GM23338 (cell line): ENCODE measurements around the gene SLC52A1. TPM values are rescaled to one million over a fixed set of nuclear protein-coding genes. Genes with fewer than 3 reads are reported as not detected.

Experiments used
- ATAC-seq: fragments of 200-7000 bp; cut with Tn5 transposase; 3 replicates; pipeline ENCODE4 v1.9.1; 2020
- DNase-seq: peaks from one replicate; pipeline ENCODE4 v3.0.0-alpha.2; 2015; ENCODE audit warnings: low spot score
- H2AFZ ChIP-seq: fragments of 200-600 bp; sonication (generic); 2 replicates; pipeline ENCODE4 v1.8.0; 2016; ENCODE audit warnings: antibody characterized with exemption, mild to moderate bottlenecking, moderate library complexity
- H3F3A ChIP-seq: fragments of 200-600 bp; sonication (generic); replicated peaks from 2 replicates; pipeline ENCODE4 v1.8.0; 2017; ENCODE audit warnings: antibody characterized with exemption, mixed run types, low read depth
- H3K27ac ChIP-seq: fragments of 200-600 bp; sonication (generic); 2 replicates; pipeline ENCODE4 v1.6.1; 2016; ENCODE audit warnings: low read depth
- H3K27me3 ChIP-seq: fragments of 200-600 bp; sonication (generic); 2 replicates; pipeline ENCODE4 v1.8.0; 2016; ENCODE audit warnings: mild to moderate bottlenecking, mixed run types, moderate library complexity; ENCODE audit not compliant: insufficient read depth
- H3K36me3 ChIP-seq: fragments of 200-600 bp; sonication (generic); 2 replicates; pipeline ENCODE4 v1.8.0; 2016; ENCODE audit warnings: mild to moderate bottlenecking; ENCODE audit not compliant: insufficient read depth
- H3K4me1 ChIP-seq: fragments of 200-600 bp; sonication (generic); 2 replicates; pipeline ENCODE4 v1.8.0; 2016; ENCODE audit warnings: mild to moderate bottlenecking, moderate library complexity; ENCODE audit not compliant: insufficient read depth
- H3K4me2 ChIP-seq: fragments of 200-600 bp; sonication (generic); 2 replicates; pipeline ENCODE4 v1.7.1; 2017; ENCODE audit warnings: mixed run types
- H3K4me3 ChIP-seq: fragments of 200-600 bp; sonication (generic); 2 replicates; pipeline ENCODE4 v1.6.1; 2016; ENCODE audit warnings: mixed run types
- H3K79me2 ChIP-seq: fragments of 200-600 bp; sonication (generic); replicated peaks from 2 replicates; pipeline ENCODE4 v1.8.0; 2017; ENCODE audit warnings: mild to moderate bottlenecking; ENCODE audit not compliant: insufficient read depth
- H3K9me2 ChIP-seq: fragments of 200-600 bp; sonication (generic); 2 replicates; pipeline ENCODE4 v1.8.0; 2017; ENCODE audit not compliant: insufficient read depth
- H4K20me1 ChIP-seq: fragments of 200-600 bp; sonication (generic); replicated peaks from 2 replicates; pipeline ENCODE4 v1.8.0; 2017; ENCODE audit warnings: mild to moderate bottlenecking; ENCODE audit not compliant: insufficient read depth
- H3K27ac Mint-ChIP-seq: 2 replicates; pipeline ENCODE4 v1.8.0; 2020; ENCODE audit warnings: inconsistent platforms, mild to moderate bottlenecking, moderate library complexity, mixed read lengths
- H3K27me3 Mint-ChIP-seq: 3 replicates; pipeline ENCODE4 v1.8.0; 2022; ENCODE audit warnings: low read depth, mild to moderate bottlenecking, moderate library complexity, mixed read lengths, inconsistent platforms; ENCODE audit not compliant: insufficient read depth, poor library complexity
- H3K36me3 Mint-ChIP-seq: 3 replicates; pipeline ENCODE4 v1.8.0; 2021; ENCODE audit warnings: low read depth, mild to moderate bottlenecking, inconsistent platforms, moderate library complexity, mixed read lengths
- H3K4me1 Mint-ChIP-seq: 3 replicates; pipeline ENCODE4 v1.8.0; 2020; ENCODE audit warnings: mild to moderate bottlenecking, inconsistent platforms, mixed read lengths
- H3K4me3 Mint-ChIP-seq: 3 replicates; pipeline ENCODE4 v1.8.0; 2021; ENCODE audit warnings: moderate library complexity, mild to moderate bottlenecking, inconsistent platforms, mixed read lengths
- H3K9me3 Mint-ChIP-seq: 3 replicates; pipeline ENCODE4 v1.8.0; 2020; ENCODE audit warnings: moderate library complexity, mild to moderate bottlenecking, inconsistent platforms, mixed read lengths
- EZH2 ChIP-seq: fragments of 200-600 bp; sonication (generic); IDR thresholded peaks from one replicate; pipeline ENCODE4 v1.8.0; 2017; ENCODE audit warnings: antibody characterized with exemption, mild to moderate bottlenecking, low read depth; ENCODE audit not compliant: unreplicated experiment
- EZH2phosphoT487 ChIP-seq: fragments of 200-600 bp; sonication (generic); IDR thresholded peaks from one replicate; pipeline ENCODE4 v1.8.1; 2018; ENCODE audit warnings: antibody characterized with exemption; ENCODE audit not compliant: unreplicated experiment
- JUNB ChIP-seq: IDR thresholded peaks from one replicate; pipeline ENCODE4 v1.6.1; 2016; ENCODE audit warnings: antibody characterized with exemption; ENCODE audit not compliant: unreplicated experiment
- POLR2AphosphoS5 ChIP-seq: IDR thresholded peaks from 2 replicates; pipeline ENCODE4 v1.6.1; 2016; ENCODE audit warnings: antibody characterized with exemption, low read depth
- ZNF114 ChIP-seq: fragments of 250-450 bp; sonication (Bioruptor Pico); IDR thresholded peaks from 2 replicates; pipeline ENCODE4 v1.5.0; 2020; ENCODE audit warnings: mild to moderate bottlenecking, moderate library complexity
- polyA plus RNA-seq: library from polyadenylated mRNA; unstranded; fragments of >200 nt; fragmentation: Nextera tagmentation; extraction: Ambion mirVana; gene quantifications from 2 replicates; pipeline ENCODE4 v1.2.1, GENCODE V29; 2016
- total RNA-seq: library from RNA; depleted of rRNA; stranded (reverse); fragments of >200 nt; shearing (Covaris generic); gene quantifications from 2 replicates; pipeline ENCODE4 v1.2.3, GENCODE V29; 2014
- TF ChIP-seq, protein P1 (sequence below): fragments of 250-450 bp; sonication (Bioruptor Pico); IDR thresholded peaks from 2 replicates; pipeline ENCODE4 v1.5.0; 2020; ENCODE audit warnings: mild to moderate bottlenecking, moderate library complexity
- TF ChIP-seq, protein P2 (sequence below): IDR thresholded peaks from 2 replicates; pipeline ENCODE4 v1.6.1; 2016; ENCODE audit warnings: antibody characterized with exemption

Gene SLC52A1
- total and polyA plus RNA-seq, 2 experiments from 2014 or later, result 0.21 to 0.63 TPM

DNA sequence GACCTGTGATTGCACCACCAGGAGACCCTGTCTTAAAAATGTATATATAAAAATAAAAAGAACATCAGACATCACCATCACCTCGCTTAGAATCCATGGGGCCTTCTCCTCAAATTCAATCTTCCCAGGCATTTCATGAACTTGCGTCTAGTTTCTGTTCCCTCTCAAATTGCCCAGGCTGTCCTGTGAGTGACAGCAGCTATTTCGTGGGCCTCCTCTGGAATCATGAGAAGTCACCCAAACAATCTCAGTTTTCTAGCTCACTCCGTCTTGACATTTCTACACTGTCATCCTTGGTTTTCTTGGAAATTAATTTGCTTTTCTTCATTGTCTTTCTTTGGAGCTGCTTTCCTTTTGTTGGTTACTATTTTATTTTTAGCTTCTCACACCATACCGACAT is 7.3 kb downstream of the SLC52A1 start (continued):
- TF ChIP-seq, protein P1, sequence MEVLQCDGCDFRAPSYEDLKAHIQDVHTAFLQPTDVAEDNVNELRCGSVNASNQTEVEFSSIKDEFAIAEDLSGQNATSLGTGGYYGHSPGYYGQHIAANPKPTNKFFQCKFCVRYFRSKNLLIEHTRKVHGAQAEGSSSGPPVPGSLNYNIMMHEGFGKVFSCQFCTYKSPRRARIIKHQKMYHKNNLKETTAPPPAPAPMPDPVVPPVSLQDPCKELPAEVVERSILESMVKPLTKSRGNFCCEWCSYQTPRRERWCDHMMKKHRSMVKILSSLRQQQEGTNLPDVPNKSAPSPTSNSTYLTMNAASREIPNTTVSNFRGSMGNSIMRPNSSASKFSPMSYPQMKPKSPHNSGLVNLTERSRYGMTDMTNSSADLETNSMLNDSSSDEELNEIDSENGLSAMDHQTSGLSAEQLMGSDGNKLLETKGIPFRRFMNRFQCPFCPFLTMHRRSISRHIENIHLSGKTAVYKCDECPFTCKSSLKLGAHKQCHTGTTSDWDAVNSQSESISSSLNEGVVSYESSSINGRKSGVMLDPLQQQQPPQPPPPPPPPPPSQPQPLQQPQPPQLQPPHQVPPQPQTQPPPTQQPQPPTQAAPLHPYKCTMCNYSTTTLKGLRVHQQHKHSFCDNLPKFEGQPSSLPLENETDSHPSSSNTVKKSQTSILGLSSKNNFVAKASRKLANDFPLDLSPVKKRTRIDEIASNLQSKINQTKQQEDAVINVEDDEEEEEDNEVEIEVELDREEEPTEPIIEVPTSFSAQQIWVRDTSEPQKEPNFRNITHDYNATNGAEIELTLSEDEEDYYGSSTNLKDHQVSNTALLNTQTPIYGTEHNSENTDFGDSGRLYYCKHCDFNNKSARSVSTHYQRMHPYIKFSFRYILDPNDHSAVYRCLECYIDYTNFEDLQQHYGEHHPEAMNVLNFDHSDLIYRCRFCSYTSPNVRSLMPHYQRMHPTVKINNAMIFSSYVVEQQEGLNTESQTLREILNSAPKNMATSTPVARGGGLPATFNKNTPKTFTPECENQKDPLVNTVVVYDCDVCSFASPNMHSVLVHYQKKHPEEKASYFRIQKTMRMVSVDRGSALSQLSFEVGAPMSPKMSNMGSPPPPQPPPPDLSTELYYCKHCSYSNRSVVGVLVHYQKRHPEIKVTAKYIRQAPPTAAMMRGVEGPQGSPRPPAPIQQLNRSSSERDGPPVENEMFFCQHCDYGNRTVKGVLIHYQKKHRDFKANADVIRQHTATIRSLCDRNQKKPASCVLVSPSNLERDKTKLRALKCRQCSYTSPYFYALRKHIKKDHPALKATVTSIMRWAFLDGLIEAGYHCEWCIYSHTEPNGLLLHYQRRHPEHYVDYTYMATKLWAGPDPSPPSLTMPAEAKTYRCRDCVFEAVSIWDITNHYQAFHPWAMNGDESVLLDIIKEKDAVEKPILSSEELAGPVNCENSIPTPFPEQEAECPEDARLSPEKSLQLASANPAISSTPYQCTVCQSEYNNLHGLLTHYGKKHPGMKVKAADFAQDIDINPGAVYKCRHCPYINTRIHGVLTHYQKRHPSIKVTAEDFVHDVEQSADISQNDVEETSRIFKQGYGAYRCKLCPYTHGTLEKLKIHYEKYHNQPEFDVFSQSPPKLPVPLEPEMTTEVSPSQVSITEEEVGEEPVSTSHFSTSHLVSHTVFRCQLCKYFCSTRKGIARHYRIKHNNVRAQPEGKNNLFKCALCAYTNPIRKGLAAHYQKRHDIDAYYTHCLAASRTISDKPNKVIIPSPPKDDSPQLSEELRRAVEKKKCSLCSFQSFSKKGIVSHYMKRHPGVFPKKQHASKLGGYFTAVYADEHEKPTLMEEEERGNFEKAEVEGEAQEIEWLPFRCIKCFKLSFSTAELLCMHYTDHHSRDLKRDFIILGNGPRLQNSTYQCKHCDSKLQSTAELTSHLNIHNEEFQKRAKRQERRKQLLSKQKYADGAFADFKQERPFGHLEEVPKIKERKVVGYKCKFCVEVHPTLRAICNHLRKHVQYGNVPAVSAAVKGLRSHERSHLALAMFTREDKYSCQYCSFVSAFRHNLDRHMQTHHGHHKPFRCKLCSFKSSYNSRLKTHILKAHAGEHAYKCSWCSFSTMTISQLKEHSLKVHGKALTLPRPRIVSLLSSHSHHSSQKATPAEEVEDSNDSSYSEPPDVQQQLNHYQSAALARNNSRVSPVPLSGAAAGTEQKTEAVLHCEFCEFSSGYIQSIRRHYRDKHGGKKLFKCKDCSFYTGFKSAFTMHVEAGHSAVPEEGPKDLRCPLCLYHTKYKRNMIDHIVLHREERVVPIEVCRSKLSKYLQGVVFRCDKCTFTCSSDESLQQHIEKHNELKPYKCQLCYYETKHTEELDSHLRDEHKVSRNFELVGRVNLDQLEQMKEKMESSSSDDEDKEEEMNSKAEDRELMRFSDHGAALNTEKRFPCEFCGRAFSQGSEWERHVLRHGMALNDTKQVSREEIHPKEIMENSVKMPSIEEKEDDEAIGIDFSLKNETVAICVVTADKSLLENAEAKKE (CRISPR knock-in tag), result no peak
- TF ChIP-seq EZH2phosphoT487 (no peak), ZNF114 (CRISPR knock-in tag) (no peak), EZH2 (no peak), JUNB (no peak), POLR2AphosphoS5 (no peak)
- TF ChIP-seq, protein P2, sequence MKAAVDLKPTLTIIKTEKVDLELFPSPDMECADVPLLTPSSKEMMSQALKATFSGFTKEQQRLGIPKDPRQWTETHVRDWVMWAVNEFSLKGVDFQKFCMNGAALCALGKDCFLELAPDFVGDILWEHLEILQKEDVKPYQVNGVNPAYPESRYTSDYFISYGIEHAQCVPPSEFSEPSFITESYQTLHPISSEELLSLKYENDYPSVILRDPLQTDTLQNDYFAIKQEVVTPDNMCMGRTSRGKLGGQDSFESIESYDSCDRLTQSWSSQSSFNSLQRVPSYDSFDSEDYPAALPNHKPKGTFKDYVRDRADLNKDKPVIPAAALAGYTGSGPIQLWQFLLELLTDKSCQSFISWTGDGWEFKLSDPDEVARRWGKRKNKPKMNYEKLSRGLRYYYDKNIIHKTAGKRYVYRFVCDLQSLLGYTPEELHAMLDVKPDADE, result no peak

DNA sequence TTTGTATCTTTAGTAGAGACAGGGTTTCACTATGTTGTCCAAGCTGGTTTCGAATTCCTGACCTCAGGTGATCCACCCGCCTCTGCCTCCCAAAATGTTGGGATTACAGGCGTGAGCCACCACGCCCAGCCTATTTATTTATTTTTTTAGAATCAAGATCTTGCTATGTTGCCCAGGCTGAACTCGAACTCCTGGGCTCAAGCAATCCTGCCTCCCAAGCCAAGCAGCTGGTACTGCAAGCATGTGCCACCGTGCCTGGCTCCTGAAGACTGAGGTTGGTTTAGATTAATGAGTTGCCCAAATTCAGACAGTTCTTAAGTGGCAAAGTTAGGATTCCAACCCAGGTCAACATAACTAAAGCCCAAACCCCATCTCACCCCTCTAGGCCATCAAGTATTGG is 7.9 kb downstream of the SLC52A1 start:
- H3K9me3 Mint-ChIP-seq, result no peaks in the 10 kb centered on the region; the same call in 2 of the 3 replicates
- H2AFZ ChIP-seq, result no peak overlapping the region
- TF ChIP-seq, protein P1 (CRISPR knock-in tag), result no peak
- TF ChIP-seq POLR2AphosphoS5, result no peak

More for the DNA sequence above, 7.9 kb downstream of the SLC52A1 start:
- no peak overlapping the region for H3K27ac Mint-ChIP-seq
- H3K27me3 Mint-ChIP-seq, result peaks cover 7% of the 10 kb centered on the region
- Histone ChIP-seq H3K4me1 (no peaks in the 10 kb centered on the region), H4K20me1 (0 out of 2 replicates have a peak, but pooled peaks cover 3% of the 10 kb centered on the region), H3K9me2 (no peaks in the 10 kb centered on the region), H3K36me3 (peaks cover 4% of the 10 kb centered on the region; the same call in 1 of the 2 replicates), H3F3A (0 out of 2 replicates have a peak, but pooled peaks cover 5% of the 10 kb centered on the region), H3K4me2 (no peak overlapping the region), H3K27me3 (no peaks in the 10 kb centered on the region; the same call in 1 of the 2 replicates), H3K79me2 (no peaks in the 10 kb centered on the region), H3K27ac (no peak overlapping the region), H3K4me3 (no peak overlapping the region)
- no peak for DNase-seq
- H3K36me3 Mint-ChIP-seq, result peaks cover 17% of the 10 kb centered on the region
- H3K4me3 Mint-ChIP-seq, result no peak overlapping the region
- peaks cover 3% of the 10 kb centered on the region for H3K4me1 Mint-ChIP-seq
- no peak for ATAC-seq
